ENCODE measurements around the gene ACBD4.

ACBD4 gene

GRCh38 chr17:45125509-45125908 lies 10.0 kb upstream of the ACBD4 start:
- H3K4me3 ChIP-seq (ENCODE audit: control insufficient read depth, low read depth, low read length) = no peak overlapping the region
- no peak for TF ChIP-seq CTCF (conservative IDR thresholded peaks at IDR 0.05; ENCODE audit: control insufficient read depth, insufficient read depth, low read depth, low read length)
- no peak for DNase-seq (ENCODE audit: low read depth)

GRCh38 chr17:45127207-45127547 lies 8.3 kb upstream of the ACBD4 start:
- no peak overlapping the region for H3K4me3 ChIP-seq (ENCODE audit: control insufficient read depth, low read depth, low read length)
- no peak for TF ChIP-seq CTCF (conservative IDR thresholded peaks at IDR 0.05; ENCODE audit: control insufficient read depth, insufficient read depth, low read depth, low read length)
- no peak for DNase-seq (ENCODE audit: low read depth)

GRCh38 chr17:45127548-45128300 lies 7.8 kb upstream of the ACBD4 start:
- no peak for TF ChIP-seq CTCF (conservative IDR thresholded peaks at IDR 0.05; ENCODE audit: control insufficient read depth, insufficient read depth, low read depth, low read length)
- no peak for DNase-seq (ENCODE audit: low read depth)
- H3K4me3 ChIP-seq (ENCODE audit: control insufficient read depth, low read depth, low read length) = no peak overlapping the region

GRCh38 chr17:45128331-45128730 lies 7.2 kb upstream of the ACBD4 start:
- no peak overlapping the region for H3K4me3 ChIP-seq (ENCODE audit: control insufficient read depth, low read depth, low read length)
- no peak for DNase-seq (ENCODE audit: low read depth)
- TF ChIP-seq CTCF (conservative IDR thresholded peaks at IDR 0.05; ENCODE audit: control insufficient read depth, insufficient read depth, low read depth, low read length) = no peak

GRCh38 chr17:45128989-45129388 lies 6.5 kb upstream of the ACBD4 start:
- no peak for DNase-seq (ENCODE audit: low read depth)
- TF ChIP-seq CTCF (conservative IDR thresholded peaks at IDR 0.05; ENCODE audit: control insufficient read depth, insufficient read depth, low read depth, low read length) = no peak
- no peak overlapping the region for H3K4me3 ChIP-seq (ENCODE audit: control insufficient read depth, low read depth, low read length)

- TF ChIP-seq CTCF (conservative IDR thresholded peaks at IDR 0.05; ENCODE audit: control insufficient read depth, insufficient read depth, low read depth, low read length) = no peak
- H3K4me3 ChIP-seq (ENCODE audit: control insufficient read depth, low read depth, low read length) = no peak overlapping the region
- no peak for DNase-seq (ENCODE audit: low read depth)
Observed at GRCh38 chr17:45129426-45129939, 6.0 kb upstream of the ACBD4 start.
